VCaP (cell line): ENCODE results near the gene CTSW.
A peak's percentile ranks its signal among the peaks of the same experiment; 100 is the strongest.

Experiments
- H3K27ac ChIP-seq: fragments of 450-650 bp; 2 replicates; pipeline ENCODE4 v1.5.1; 2017
- TF ChIP-seq, protein P1 (sequence below): fragments of 450-650 bp; conservative IDR thresholded peaks from 2 replicates; pipeline ENCODE4 v1.5.1; 2017; ENCODE audit warnings: mild to moderate bottlenecking, moderate library complexity

CTSW gene

DNA sequence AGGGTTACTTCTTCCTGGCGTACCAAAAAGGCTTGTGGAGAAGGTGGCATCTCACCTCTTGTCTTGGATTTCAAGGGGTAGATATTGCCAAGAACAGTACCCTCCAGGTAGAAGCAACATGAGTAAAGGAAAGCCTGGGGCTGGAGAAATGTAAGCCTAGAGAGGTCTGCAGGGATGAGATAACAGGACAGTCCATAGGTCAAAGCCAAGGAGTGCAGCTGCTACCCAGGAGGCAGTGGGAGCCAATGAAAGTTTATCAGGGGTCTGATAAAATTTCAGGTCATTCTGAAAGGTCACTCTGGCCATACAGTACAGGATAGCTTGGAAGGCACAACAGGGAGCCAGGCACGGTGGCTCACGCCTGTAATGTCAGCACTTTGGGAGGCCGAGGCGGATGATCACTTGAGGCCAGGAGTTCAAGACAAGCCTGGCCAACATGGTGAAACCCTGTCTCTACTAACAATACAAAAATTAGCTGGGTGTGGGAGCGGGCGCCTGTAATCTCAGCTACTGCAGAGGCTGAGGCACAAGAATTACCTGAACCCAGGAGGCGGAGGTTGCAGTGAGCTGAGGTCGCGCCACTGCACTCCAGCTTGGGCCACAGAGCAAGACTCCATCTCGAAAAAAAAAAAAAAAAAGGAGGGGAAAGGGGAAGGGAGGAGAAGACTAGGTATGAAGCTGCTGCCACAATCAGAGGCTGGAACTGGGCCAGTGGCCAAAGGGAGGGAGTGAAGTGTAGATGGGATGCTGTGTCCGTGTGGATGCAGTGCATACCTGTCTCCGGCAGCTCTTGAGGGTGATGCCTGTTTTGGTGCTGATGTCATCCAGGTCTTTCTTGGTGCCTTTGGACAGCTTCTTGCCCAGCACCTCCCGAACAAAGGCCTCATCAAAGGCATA lies 7.4 kb downstream of the CTSW start:
- H3K27ac ChIP-seq, result peak overlapping the region; percentile 94
- TF ChIP-seq, protein P1, sequence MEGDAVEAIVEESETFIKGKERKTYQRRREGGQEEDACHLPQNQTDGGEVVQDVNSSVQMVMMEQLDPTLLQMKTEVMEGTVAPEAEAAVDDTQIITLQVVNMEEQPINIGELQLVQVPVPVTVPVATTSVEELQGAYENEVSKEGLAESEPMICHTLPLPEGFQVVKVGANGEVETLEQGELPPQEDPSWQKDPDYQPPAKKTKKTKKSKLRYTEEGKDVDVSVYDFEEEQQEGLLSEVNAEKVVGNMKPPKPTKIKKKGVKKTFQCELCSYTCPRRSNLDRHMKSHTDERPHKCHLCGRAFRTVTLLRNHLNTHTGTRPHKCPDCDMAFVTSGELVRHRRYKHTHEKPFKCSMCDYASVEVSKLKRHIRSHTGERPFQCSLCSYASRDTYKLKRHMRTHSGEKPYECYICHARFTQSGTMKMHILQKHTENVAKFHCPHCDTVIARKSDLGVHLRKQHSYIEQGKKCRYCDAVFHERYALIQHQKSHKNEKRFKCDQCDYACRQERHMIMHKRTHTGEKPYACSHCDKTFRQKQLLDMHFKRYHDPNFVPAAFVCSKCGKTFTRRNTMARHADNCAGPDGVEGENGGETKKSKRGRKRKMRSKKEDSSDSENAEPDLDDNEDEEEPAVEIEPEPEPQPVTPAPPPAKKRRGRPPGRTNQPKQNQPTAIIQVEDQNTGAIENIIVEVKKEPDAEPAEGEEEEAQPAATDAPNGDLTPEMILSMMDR, result no peak

DNA sequence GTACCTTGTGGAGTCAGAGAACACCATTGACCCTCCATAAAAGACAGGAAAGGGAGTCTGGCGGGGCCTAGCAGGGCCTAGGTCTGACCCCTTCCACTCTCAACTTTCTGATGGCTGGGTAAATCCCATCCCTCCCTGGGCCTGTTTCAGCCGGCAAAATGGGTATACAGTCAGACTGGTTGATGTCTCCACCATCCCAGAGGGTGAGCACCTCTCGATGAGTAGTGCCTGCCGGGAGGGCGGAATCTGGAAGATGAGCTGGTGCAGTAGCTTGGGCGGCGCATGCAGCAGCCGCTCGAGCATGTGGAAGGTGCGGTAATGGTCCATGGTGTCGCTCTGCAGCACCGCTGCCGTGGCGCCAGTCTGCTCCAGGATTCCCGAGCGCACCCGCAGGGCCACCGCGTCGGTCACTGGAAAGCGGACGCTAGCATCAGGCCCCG lies 8.1 kb downstream of the CTSW start:
- H3K27ac ChIP-seq, result peak overlapping the region; percentile 94
- TF ChIP-seq, protein P1, result no peak

DNA sequence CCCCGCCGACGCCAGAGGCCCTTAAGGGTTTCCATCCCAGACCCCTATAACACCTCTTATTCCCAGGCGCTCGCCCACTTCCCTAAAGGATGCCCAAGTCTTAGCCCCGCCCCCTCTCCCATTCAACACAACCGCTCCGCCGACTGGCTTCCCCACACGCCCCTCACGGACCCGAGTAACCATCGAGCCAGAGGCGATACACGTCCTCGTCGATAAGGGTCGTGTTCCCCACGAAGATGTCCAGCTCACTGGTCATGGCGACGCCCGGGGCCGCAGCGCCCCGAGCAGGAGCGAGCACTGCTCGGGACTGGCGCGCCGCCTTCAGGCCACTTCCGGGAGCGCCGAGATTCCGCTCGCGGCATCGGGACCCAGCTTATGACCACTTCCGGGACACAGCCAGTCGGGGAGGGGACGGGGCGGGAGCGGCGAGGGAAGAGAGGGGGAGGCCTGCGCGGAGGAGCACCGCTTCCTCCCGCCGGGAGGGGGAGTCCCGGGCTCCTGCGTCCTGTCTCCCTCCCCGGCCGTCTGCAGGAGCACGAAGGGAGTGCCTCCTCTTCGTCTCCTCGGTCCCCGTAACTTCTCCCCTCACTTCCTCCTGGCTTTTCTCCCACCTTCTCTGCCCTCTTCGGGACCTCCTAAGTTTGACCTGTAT lies 8.7 kb downstream of the CTSW start, which contains the start of gene FIBP:
Gene FIBP, minus strand, starts transcription at position 309 of the 652 bp plus-strand sequence. Its CDS starts 53 bp downstream, at position 256.
- TF ChIP-seq, protein P1, result peak; percentile 100
- H3K27ac ChIP-seq, result peak within 1 kb of the TSS; percentile 94

DNA sequence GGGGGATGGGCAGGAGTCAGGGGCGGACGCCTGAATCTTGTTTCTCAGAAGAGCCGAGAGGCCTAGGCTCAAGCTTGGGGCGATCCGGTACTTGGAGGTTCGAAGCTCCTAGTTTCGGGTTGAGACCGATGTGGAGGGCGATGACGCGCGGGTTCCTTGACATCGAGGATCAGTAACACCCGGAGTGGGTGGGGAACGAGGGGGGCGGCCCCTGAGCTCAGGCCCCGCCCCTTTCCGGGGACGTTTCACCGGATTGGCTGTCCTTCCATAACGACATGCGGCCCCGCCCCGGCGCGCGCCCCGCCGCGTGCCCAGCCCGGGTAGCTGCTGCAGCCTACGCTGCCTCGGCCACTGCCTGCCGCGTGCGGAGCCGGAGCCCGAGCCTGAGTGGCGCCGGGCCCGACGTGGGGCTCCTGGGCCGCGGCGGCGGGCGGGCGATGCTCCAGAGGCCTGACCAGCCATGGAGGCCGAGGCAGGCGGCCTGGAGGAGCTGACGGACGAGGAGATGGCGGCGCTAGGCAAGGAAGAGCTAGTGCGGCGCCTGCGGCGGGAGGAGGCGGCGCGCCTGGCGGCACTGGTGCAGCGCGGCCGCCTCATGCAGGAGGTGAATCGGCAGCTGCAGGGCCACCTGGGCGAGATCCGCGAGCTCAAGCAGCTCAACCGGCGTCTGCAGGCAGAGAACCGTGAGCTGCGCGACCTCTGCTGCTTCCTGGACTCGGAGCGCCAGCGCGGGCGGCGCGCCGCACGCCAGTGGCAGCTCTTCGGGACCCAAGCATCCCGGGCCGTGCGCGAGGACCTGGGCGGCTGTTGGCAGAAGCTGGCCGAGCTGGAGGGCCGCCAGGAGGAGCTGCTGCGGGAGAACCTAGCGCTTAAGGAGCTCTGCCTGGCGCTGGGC lies 10.9 kb downstream of the CTSW start, which contains the start of gene CCDC85B:
Gene CCDC85B, plus strand, starts transcription at position 350 of the 895 bp plus-strand sequence. Its CDS starts 111 bp downstream, at position 461.
- TF ChIP-seq, protein P1, result peak; percentile 42

DNA sequence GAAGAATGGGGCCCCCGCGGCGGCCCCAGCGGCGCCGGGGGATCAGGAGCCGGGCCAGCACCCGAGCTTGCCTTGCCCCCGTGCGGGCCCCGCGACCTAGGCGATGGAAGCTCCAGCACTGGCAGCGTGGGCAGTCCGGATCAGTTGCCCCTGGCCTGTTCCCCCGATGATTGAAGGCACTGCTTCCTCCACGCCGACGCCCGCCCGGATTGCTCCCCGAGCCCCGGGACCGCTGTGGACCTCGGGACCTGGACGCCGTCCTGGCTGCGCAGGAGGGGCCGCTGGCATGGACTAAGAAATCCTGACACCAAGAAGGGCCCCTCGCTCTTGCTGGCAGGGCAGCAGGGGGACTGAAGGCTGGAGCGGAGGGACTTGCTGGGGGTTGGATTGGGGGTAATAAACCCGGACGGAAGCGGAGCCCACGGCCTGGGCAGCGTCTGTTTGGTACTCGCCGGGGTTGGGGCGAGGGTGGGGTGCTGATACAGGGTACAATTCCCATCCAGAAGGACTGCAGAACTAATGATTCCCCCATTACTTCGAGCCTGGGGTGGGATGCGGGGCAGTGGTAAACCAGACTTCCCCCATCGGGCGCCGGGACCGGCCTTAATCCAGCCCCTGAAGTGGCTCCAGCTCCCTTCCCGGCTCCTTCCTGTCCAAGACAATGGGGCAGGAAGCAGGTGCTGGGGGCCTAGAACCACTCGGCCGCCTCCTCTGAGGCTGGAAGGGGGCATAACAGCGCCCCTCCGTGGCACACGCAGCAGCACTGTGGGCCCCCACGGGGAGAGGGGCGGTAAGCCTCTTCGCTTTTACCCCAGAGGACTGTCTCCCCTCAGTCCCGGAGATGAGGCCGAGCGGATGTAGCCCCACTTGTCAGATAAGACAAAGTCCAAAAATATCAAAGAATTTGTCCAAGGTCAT lies 11.8 kb downstream of the CTSW start:
- TF ChIP-seq, protein P1, result peak; percentile 1; the same call in 1 of the 2 replicates
- peak overlapping the region; percentile 94 for H3K27ac ChIP-seq

More for the DNA sequence above, 10.9 kb downstream of the CTSW start, which contains the start of gene CCDC85B:
- peak within 1 kb of the TSS; percentile 94 for H3K27ac ChIP-seq

DNA sequence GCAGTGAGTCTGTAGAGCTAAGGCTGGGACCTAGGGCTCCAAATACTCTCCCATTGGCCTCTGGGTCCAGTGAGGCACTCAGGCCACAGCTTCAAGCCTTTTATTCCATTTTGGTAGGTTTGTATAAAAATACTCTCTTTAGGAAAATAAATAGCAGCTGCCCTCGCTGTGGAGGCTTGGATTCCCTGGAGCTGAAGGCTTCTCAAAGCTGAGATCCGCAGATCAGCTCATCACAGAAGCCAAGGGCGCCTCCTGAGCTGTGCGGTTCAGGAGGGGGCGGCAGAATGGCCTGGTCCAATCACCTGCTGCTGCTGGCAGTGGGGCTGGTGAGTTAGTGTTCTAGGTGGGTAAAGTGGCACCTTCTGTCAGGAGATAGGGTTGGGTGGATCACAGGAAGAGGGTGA lies 12.5 kb downstream of the CTSW start:
- peak overlapping the region; percentile 94; the same call in 1 of the 2 replicates for H3K27ac ChIP-seq
